ENCODE results near the gene SLC45A1. TPM values are rescaled to one million over a fixed set of nuclear protein-coding genes. Genes with fewer than 3 reads are reported as not detected.

Gene SLC45A1
- total RNA-seq, 1 donor from 2014 or later = 0.50 TPM

GRCh38 chr1:8363767-8364301, 45.9 kb downstream of the SLC45A1 start:
- no peak overlapping the region for H3K27ac Mint-ChIP-seq
- H3K4me1 Mint-ChIP-seq (ENCODE audit: low read depth) = peaks cover 5% of the 10 kb centered on the region
- intact Hi-C loops (cut with micrococcal nuclease) = no loop called here
- H3K36me3 Mint-ChIP-seq (ENCODE audit: low read depth) = peaks cover 42% of the 10 kb centered on the region
- DNase-seq (ENCODE audit: low spot score) = no peak
- H3K27me3 Mint-ChIP-seq (ENCODE audit: low read depth) = no peaks in the 10 kb centered on the region
- no peak overlapping the region for H3K4me3 Mint-ChIP-seq (ENCODE audit: low read depth)
- H3K9me3 Mint-ChIP-seq = no peaks in the 10 kb centered on the region

GRCh38 chr1:8364528-8365442, 46.9 kb downstream of the SLC45A1 start:
- H3K36me3 Mint-ChIP-seq (ENCODE audit: low read depth) = peaks cover 42% of the 10 kb centered on the region
- no peaks in the 10 kb centered on the region for H3K27me3 Mint-ChIP-seq (ENCODE audit: low read depth)
- H3K9me3 Mint-ChIP-seq = no peaks in the 10 kb centered on the region
- H3K27ac Mint-ChIP-seq = no peak overlapping the region
- intact Hi-C loops (cut with micrococcal nuclease) = no loop called here
- H3K4me1 Mint-ChIP-seq (ENCODE audit: low read depth) = peaks cover 5% of the 10 kb centered on the region
- H3K4me3 Mint-ChIP-seq (ENCODE audit: low read depth) = no peak overlapping the region
- DNase-seq (ENCODE audit: low spot score) = no peak

- H3K4me1 Mint-ChIP-seq (ENCODE audit: low read depth) = peaks cover 5% of the 10 kb centered on the region
- H3K9me3 Mint-ChIP-seq = no peaks in the 10 kb centered on the region
- no peak for DNase-seq (ENCODE audit: low spot score)
- peaks cover 42% of the 10 kb centered on the region for H3K36me3 Mint-ChIP-seq (ENCODE audit: low read depth)
- H3K4me3 Mint-ChIP-seq (ENCODE audit: low read depth) = no peak overlapping the region
- H3K27me3 Mint-ChIP-seq (ENCODE audit: low read depth) = no peaks in the 10 kb centered on the region
- H3K27ac Mint-ChIP-seq = no peak overlapping the region
- intact Hi-C loops (cut with micrococcal nuclease) = no loop called here
Measured at GRCh38 chr1:8365661-8366362, 47.9 kb downstream of the SLC45A1 start.

GRCh38 chr1:8367571-8368194, 49.8 kb downstream of the SLC45A1 start:
- Mint-ChIP-seq H3K36me3 (ENCODE audit: low read depth) (peaks cover 30% of the 10 kb centered on the region), H3K27ac (peak overlapping the region; percentile 52), H3K4me1 (ENCODE audit: low read depth) (peaks cover 5% of the 10 kb centered on the region), H3K4me3 (ENCODE audit: low read depth) (no peak overlapping the region), H3K27me3 (ENCODE audit: low read depth) (no peaks in the 10 kb centered on the region), H3K9me3 (no peaks in the 10 kb centered on the region)
- no peak for DNase-seq (ENCODE audit: low spot score)
- intact Hi-C loops (cut with micrococcal nuclease) = no loop called here

- Mint-ChIP-seq H3K27ac (no peak overlapping the region), H3K27me3 (ENCODE audit: low read depth) (no peaks in the 10 kb centered on the region), H3K36me3 (ENCODE audit: low read depth) (peaks cover 21% of the 10 kb centered on the region), H3K4me3 (ENCODE audit: low read depth) (no peak overlapping the region), H3K9me3 (no peaks in the 10 kb centered on the region), H3K4me1 (ENCODE audit: low read depth) (peaks cover 5% of the 10 kb centered on the region)
- intact Hi-C loops (cut with micrococcal nuclease) = no loop called here
- no peak for DNase-seq (ENCODE audit: low spot score)
Measured at GRCh38 chr1:8368956-8369639, 51.2 kb downstream of the SLC45A1 start.

- intact Hi-C loops (cut with micrococcal nuclease) = no loop called here
- H3K27me3 Mint-ChIP-seq (ENCODE audit: low read depth) = no peaks in the 10 kb centered on the region
- no peaks in the 10 kb centered on the region for H3K9me3 Mint-ChIP-seq
- H3K36me3 Mint-ChIP-seq (ENCODE audit: low read depth) = peaks cover 24% of the 10 kb centered on the region
- peaks cover 13% of the 10 kb centered on the region for H3K4me1 Mint-ChIP-seq (ENCODE audit: low read depth)
- H3K4me3 Mint-ChIP-seq (ENCODE audit: low read depth) = no peak overlapping the region
- no peak for DNase-seq (ENCODE audit: low spot score)
- no peak overlapping the region for H3K27ac Mint-ChIP-seq
Measured at GRCh38 chr1:8370046-8370881, 52.4 kb downstream of the SLC45A1 start.

GRCh38 chr1:8370905-8371315, 53.0 kb downstream of the SLC45A1 start:
- Mint-ChIP-seq H3K4me3 (ENCODE audit: low read depth) (no peak overlapping the region), H3K9me3 (no peaks in the 10 kb centered on the region), H3K27ac (no peak overlapping the region), H3K27me3 (ENCODE audit: low read depth) (no peaks in the 10 kb centered on the region), H3K36me3 (ENCODE audit: low read depth) (peaks cover 18% of the 10 kb centered on the region), H3K4me1 (ENCODE audit: low read depth) (peaks cover 13% of the 10 kb centered on the region)
- no peak for DNase-seq (ENCODE audit: low spot score)
- intact Hi-C loops (cut with micrococcal nuclease) = no loop called here

GRCh38 chr1:8371372-8371991, 53.6 kb downstream of the SLC45A1 start:
- Mint-ChIP-seq H3K27me3 (ENCODE audit: low read depth) (no peaks in the 10 kb centered on the region), H3K9me3 (no peaks in the 10 kb centered on the region), H3K4me3 (ENCODE audit: low read depth) (no peak overlapping the region), H3K36me3 (ENCODE audit: low read depth) (peaks cover 13% of the 10 kb centered on the region), H3K4me1 (ENCODE audit: low read depth) (peaks cover 17% of the 10 kb centered on the region), H3K27ac (peak overlapping the region; percentile 50)
- DNase-seq (ENCODE audit: low spot score) = no peak
- intact Hi-C loops (cut with micrococcal nuclease) = no loop called here

- intact Hi-C loops (cut with micrococcal nuclease) = no loop called here
- Mint-ChIP-seq H3K27ac (no peak overlapping the region), H3K4me1 (ENCODE audit: low read depth) (peaks cover 17% of the 10 kb centered on the region), H3K36me3 (ENCODE audit: low read depth) (peaks cover 5% of the 10 kb centered on the region), H3K4me3 (ENCODE audit: low read depth) (no peak overlapping the region), H3K27me3 (ENCODE audit: low read depth) (no peaks in the 10 kb centered on the region), H3K9me3 (no peaks in the 10 kb centered on the region)
- no peak for DNase-seq (ENCODE audit: low spot score)
Measured at GRCh38 chr1:8373125-8373524, 55.2 kb downstream of the SLC45A1 start.

GRCh38 chr1:8373581-8374241, 55.8 kb downstream of the SLC45A1 start:
- H3K4me3 Mint-ChIP-seq (ENCODE audit: low read depth) = no peak overlapping the region
- intact Hi-C loops (cut with micrococcal nuclease) = no loop called here
- H3K27ac Mint-ChIP-seq = no peak overlapping the region
- H3K36me3 Mint-ChIP-seq (ENCODE audit: low read depth) = peaks cover 5% of the 10 kb centered on the region
- DNase-seq (ENCODE audit: low spot score) = no peak
- H3K27me3 Mint-ChIP-seq (ENCODE audit: low read depth) = no peaks in the 10 kb centered on the region
- peaks cover 21% of the 10 kb centered on the region for H3K4me1 Mint-ChIP-seq (ENCODE audit: low read depth)
- H3K9me3 Mint-ChIP-seq = no peaks in the 10 kb centered on the region

- H3K4me3 Mint-ChIP-seq (ENCODE audit: low read depth) = no peak overlapping the region
- no peak for DNase-seq (ENCODE audit: low spot score)
- intact Hi-C loops (cut with micrococcal nuclease) = no loop called here
Measured at GRCh38 chr1:8374356-8374755, 56.4 kb downstream of the SLC45A1 start.

More at GRCh38 chr1:8374356-8374755, 56.4 kb downstream of the SLC45A1 start:
- Mint-ChIP-seq H3K4me1 (ENCODE audit: low read depth) (peaks cover 24% of the 10 kb centered on the region), H3K36me3 (ENCODE audit: low read depth) (peaks cover 5% of the 10 kb centered on the region), H3K27ac (peak overlapping the region; percentile 40), H3K27me3 (ENCODE audit: low read depth) (no peaks in the 10 kb centered on the region), H3K9me3 (no peaks in the 10 kb centered on the region)
